H9 (cell line): ENCODE results near the gene RBP4. TPM values are rescaled to one million over a fixed set of nuclear protein-coding genes. Genes with fewer than 3 reads are reported as not detected.

Experiments
- DNase-seq: peaks from one replicate; pipeline ENCODE4 v3.0.0-alpha.2; 2017
- H2AFZ ChIP-seq: one replicate; pipeline ENCODE4 v1.6.1; 2013; ENCODE audit warnings: mild to moderate bottlenecking, low read length, control low read depth, moderate library complexity
- H2AK5ac ChIP-seq: 2 replicates; pipeline ENCODE4 v1.6.1; 2013; ENCODE audit warnings: low read length, control low read depth, mixed read lengths; ENCODE audit not compliant: insufficient read length
- H2BK120ac ChIP-seq: one replicate; pipeline ENCODE4 v1.6.1; 2013; ENCODE audit warnings: low read depth, mild to moderate bottlenecking, low read length, control low read depth, inconsistent platforms; ENCODE audit not compliant: poor library complexity, severe bottlenecking
- H2BK12ac ChIP-seq: 2 replicates; pipeline ENCODE4 v1.6.1; 2013; ENCODE audit warnings: low read length, control low read depth, mixed read lengths, low read depth; ENCODE audit not compliant: insufficient read length
- H2BK15ac ChIP-seq: 2 replicates; pipeline ENCODE4 v1.6.1; 2013; ENCODE audit warnings: low read depth, low read length, control low read depth
- H2BK20ac ChIP-seq: one replicate; pipeline ENCODE4 v1.6.1; 2013; ENCODE audit warnings: low read depth, mild to moderate bottlenecking, low read length, control low read depth, inconsistent platforms; ENCODE audit not compliant: poor library complexity, severe bottlenecking
- H2BK5ac ChIP-seq: 2 replicates; pipeline ENCODE4 v1.6.1; 2013; ENCODE audit warnings: low read length, control low read depth, mixed read lengths; ENCODE audit not compliant: insufficient read length
- H3K14ac ChIP-seq: 2 replicates; pipeline ENCODE4 v1.6.1; 2013; ENCODE audit warnings: low read length, control low read depth; ENCODE audit not compliant: insufficient read depth
- H3K18ac ChIP-seq: 2 replicates; pipeline ENCODE4 v1.6.1; 2013; ENCODE audit warnings: low read depth, mild to moderate bottlenecking, mixed read lengths, low read length, control low read depth; ENCODE audit not compliant: insufficient read length
- H3K23ac ChIP-seq: 2 replicates; pipeline ENCODE4 v1.6.1; 2013; ENCODE audit warnings: low read length, control low read depth, mixed read lengths, low read depth; ENCODE audit not compliant: insufficient read length
- H3K23me2 ChIP-seq: 2 replicates; pipeline ENCODE4 v1.6.1; 2013; ENCODE audit warnings: low read depth, mild to moderate bottlenecking, mixed read lengths, low read length, control low read depth; ENCODE audit not compliant: insufficient read length, poor library complexity, severe bottlenecking
- H3K27ac ChIP-seq: 2 replicates; pipeline ENCODE4 v1.5.1; 2013; ENCODE audit warnings: low read length, control low read depth, mixed read lengths, low read depth; ENCODE audit not compliant: insufficient read length
- H3K27me3 ChIP-seq: 2 replicates; pipeline ENCODE4 v1.6.1; 2013; ENCODE audit warnings: low read length, control low read depth, inconsistent platforms; ENCODE audit not compliant: insufficient read depth
- H3K4ac ChIP-seq: 2 replicates; pipeline ENCODE4 v1.6.1; 2013; ENCODE audit warnings: low read depth, mild to moderate bottlenecking, control low read depth, inconsistent platforms, low read length, moderate library complexity
- H3K4me1 ChIP-seq: 2 replicates; pipeline ENCODE4 v1.6.1; 2013; ENCODE audit warnings: low read length, control low read depth, inconsistent platforms; ENCODE audit not compliant: insufficient read depth
- H3K4me2 ChIP-seq: 2 replicates; pipeline ENCODE4 v1.6.1; 2013; ENCODE audit warnings: low read length, control low read depth, mixed read lengths; ENCODE audit not compliant: insufficient read length, insufficient read depth
- H3K56ac ChIP-seq: 2 replicates; pipeline ENCODE4 v1.6.1; 2013; ENCODE audit warnings: low read depth, mild to moderate bottlenecking, mixed read lengths, low read length, control low read depth; ENCODE audit not compliant: insufficient read length
- H3K79me1 ChIP-seq: 2 replicates; pipeline ENCODE4 v1.6.1; 2013; ENCODE audit warnings: low read depth, mild to moderate bottlenecking, moderate library complexity, low read length, control low read depth, inconsistent platforms; ENCODE audit not compliant: insufficient read depth, poor library complexity, severe bottlenecking
- H3K79me2 ChIP-seq: 2 replicates; pipeline ENCODE4 v1.6.1; 2013; ENCODE audit warnings: low read length, control low read depth, inconsistent platforms; ENCODE audit not compliant: insufficient read depth
- H3K9ac ChIP-seq: 2 replicates; pipeline ENCODE4 v1.6.1; 2013; ENCODE audit warnings: low read length, control low read depth, mixed read lengths; ENCODE audit not compliant: insufficient read length; ENCODE audit errors: extremely low read depth
- H3K9me3 ChIP-seq: one replicate; pipeline ENCODE4 v1.6.1; 2013; ENCODE audit warnings: low read depth, low read length, inconsistent platforms; ENCODE audit not compliant: control insufficient read depth
- H3T11ph ChIP-seq: one replicate; pipeline ENCODE4 v1.6.1; 2013; ENCODE audit warnings: mild to moderate bottlenecking, low read length, control low read depth, inconsistent platforms
- H4K20me1 ChIP-seq: one replicate; pipeline ENCODE4 v1.6.1; 2013; ENCODE audit not compliant: control insufficient read depth, insufficient read length, insufficient read depth
- H4K5ac ChIP-seq: 2 replicates; pipeline ENCODE4 v1.6.1; 2013; ENCODE audit warnings: low read depth, mild to moderate bottlenecking, mixed read lengths, low read length, control low read depth; ENCODE audit not compliant: insufficient read length
- H4K8ac ChIP-seq: replicated peaks from 2 replicates; pipeline ENCODE4 v1.6.1; 2013; ENCODE audit warnings: low read length, control low read depth, mixed read lengths, low read depth; ENCODE audit not compliant: insufficient read length
- H4K91ac ChIP-seq: 2 replicates; pipeline ENCODE4 v1.6.1; 2013; ENCODE audit warnings: low read depth, mild to moderate bottlenecking, moderate library complexity, mixed read lengths, low read length, control low read depth; ENCODE audit not compliant: insufficient read length
- H3K27ac Mint-ChIP-seq, 3 experiments: 2 replicates in 2 of 3; 3 replicates in 1 of 3; pipeline ENCODE4 v1.8.0; 2020 to 2021; ENCODE audit warnings: mixed read lengths in 3 of 3, mild to moderate bottlenecking in 1 of 3, moderate library complexity in 1 of 3
- H3K27me3 Mint-ChIP-seq: 2 replicates; pipeline ENCODE4 v1.8.0; 2021; ENCODE audit warnings: low read depth, mild to moderate bottlenecking, moderate library complexity, mixed read lengths
- H3K36me3 Mint-ChIP-seq, 3 experiments: 2 replicates in 2 of 3; 3 replicates in 1 of 3; pipeline ENCODE4 v1.8.0; 2020 to 2021; ENCODE audit warnings: low read depth in 3 of 3, mixed read lengths in 3 of 3; ENCODE audit not compliant: insufficient read depth in 1 of 3
- H3K4me1 Mint-ChIP-seq, 2 experiments: 2 replicates each; pipeline ENCODE4 v1.8.0; 2020; ENCODE audit warnings: mixed read lengths in 2 of 2
- H3K4me3 Mint-ChIP-seq, 2 experiments: 2 replicates in 1 of 2; 3 replicates in 1 of 2; pipeline ENCODE4 v1.8.0; 2020 to 2021; ENCODE audit warnings: mild to moderate bottlenecking in 2 of 2, mixed read lengths in 2 of 2, moderate library complexity in 1 of 2
- H3K9me3 Mint-ChIP-seq, 2 experiments: 2 replicates in 1 of 2; 3 replicates in 1 of 2; pipeline ENCODE4 v1.8.0; 2020; ENCODE audit warnings: mild to moderate bottlenecking in 2 of 2, mixed read lengths in 2 of 2, moderate library complexity in 1 of 2
- WGBS: extraction: QIAGEN DNeasy Blood & Tissue Kit; methylation state at CpG from one replicate; pipeline ENCODE4 v1.1.7; 2013; ENCODE audit warnings: missing lambda C conversion rate, low lambda C conversion rate, mixed read lengths; ENCODE audit not compliant: insufficient read length; ENCODE audit errors: extremely low coverage; 5-methylcytosine and 5-hydroxymethylcytosine counted together
- total RNA-seq: library from RNA; stranded (reverse); gene quantifications from 2 replicates; pipeline ENCODE4 v1.2.1, GENCODE V29; 2021
- TF ChIP-seq, protein P1 (sequence below): fragments of 200-600 bp; sonication (generic); conservative IDR thresholded peaks from 3 replicates; pipeline ENCODE4 v1.8.0; 2021; ENCODE audit warnings: antibody characterized with exemption, mild to moderate bottlenecking

Gene RBP4
- total RNA-seq, 1 experiment from 2014 or later, result not detected

DNA sequence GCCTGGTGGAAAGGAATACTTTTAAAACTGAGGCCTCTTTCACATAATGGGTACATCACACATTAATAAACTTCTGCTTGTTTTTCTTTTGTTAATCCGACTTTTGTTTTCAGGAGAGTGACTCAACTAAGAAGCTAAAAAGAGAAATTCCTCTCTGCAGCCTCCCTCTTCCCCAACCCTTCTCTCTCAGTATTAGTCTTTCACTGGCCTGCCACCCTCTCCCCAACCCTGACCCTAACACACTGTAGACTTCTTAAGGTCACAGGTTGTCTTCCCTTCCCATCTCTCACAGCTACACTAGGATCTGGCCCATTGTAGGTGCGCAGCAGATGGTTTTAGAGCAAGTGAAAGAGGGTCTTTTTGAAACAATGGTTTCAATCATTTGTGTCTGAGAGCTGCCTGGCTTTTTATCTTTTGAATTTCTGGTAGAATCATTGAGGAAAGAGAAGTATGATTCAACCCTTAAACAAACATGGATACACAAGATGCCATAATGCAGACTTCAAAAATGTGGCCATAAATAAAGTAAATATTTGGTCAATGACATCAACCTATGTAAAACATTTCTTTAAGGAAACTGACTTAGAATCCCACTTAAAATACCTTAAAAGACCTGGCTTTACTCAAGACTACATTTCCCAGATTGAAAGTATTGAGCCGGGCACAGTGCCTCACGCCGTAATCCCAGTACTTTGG, 52.5 kb downstream of the RBP4 start:
- peaks cover 0 to 4% of the 10 kb centered on the region in 2 experiments; a peak in 1 of 4 replicates for H3K4me1 Mint-ChIP-seq
- H3K9ac ChIP-seq, result no peak overlapping the region

More for the DNA sequence above, 52.5 kb downstream of the RBP4 start:
- Mint-ChIP-seq H3K4me3 (no peak overlapping the region), H3K27me3 (peaks cover 4% of the 10 kb centered on the region), H3K36me3 (no peaks in the 10 kb centered on the region), H3K27ac (peak overlapping the region in 2 of 3 experiments; percentile 16 to 39; a peak in 2 of 7 replicates), H3K9me3 (no peaks in the 10 kb centered on the region; a peak in 1 of 5 replicates)
- peaks cover 2% of the 10 kb centered on the region; the same call in 1 of the 2 replicates for H3K4me1 ChIP-seq
- no peak overlapping the region for H3K14ac ChIP-seq
- H3K79me2 ChIP-seq, result no peaks in the 10 kb centered on the region
- H3K18ac ChIP-seq, result no peak overlapping the region
- no peak overlapping the region for H3T11ph ChIP-seq
- H3K4ac ChIP-seq, result no peak overlapping the region
- no peak overlapping the region for H2AFZ ChIP-seq
- H2BK12ac ChIP-seq, result no peak overlapping the region
- no peak overlapping the region for H3K27ac ChIP-seq
- no peak overlapping the region for H2BK120ac ChIP-seq
- no peaks in the 10 kb centered on the region for H3K79me1 ChIP-seq
- H2BK15ac ChIP-seq, result no peak overlapping the region
- no peak overlapping the region for H2AK5ac ChIP-seq
- H2BK20ac ChIP-seq, result no peak overlapping the region
- no peaks in the 10 kb centered on the region for H3K23me2 ChIP-seq
- no CpG with 5 or more reads among the region's 5 CpGs for WGBS
- DNase-seq, result no peak
- no peak overlapping the region for H4K8ac ChIP-seq
- H3K27me3 ChIP-seq, result no peaks in the 10 kb centered on the region
- no peak overlapping the region for H4K91ac ChIP-seq
- no peak overlapping the region for H3K56ac ChIP-seq
- H2BK5ac ChIP-seq, result no peak overlapping the region
- H3K9me3 ChIP-seq, result no peaks in the 10 kb centered on the region
- no peak overlapping the region for H3K23ac ChIP-seq
- H3K4me2 ChIP-seq, result no peak overlapping the region
- no peak overlapping the region for H4K5ac ChIP-seq
- no peaks in the 10 kb centered on the region for H4K20me1 ChIP-seq
- TF ChIP-seq, protein P1, sequence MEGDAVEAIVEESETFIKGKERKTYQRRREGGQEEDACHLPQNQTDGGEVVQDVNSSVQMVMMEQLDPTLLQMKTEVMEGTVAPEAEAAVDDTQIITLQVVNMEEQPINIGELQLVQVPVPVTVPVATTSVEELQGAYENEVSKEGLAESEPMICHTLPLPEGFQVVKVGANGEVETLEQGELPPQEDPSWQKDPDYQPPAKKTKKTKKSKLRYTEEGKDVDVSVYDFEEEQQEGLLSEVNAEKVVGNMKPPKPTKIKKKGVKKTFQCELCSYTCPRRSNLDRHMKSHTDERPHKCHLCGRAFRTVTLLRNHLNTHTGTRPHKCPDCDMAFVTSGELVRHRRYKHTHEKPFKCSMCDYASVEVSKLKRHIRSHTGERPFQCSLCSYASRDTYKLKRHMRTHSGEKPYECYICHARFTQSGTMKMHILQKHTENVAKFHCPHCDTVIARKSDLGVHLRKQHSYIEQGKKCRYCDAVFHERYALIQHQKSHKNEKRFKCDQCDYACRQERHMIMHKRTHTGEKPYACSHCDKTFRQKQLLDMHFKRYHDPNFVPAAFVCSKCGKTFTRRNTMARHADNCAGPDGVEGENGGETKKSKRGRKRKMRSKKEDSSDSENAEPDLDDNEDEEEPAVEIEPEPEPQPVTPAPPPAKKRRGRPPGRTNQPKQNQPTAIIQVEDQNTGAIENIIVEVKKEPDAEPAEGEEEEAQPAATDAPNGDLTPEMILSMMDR, result no peak
